Heart left ventricle (tissue), 16 donors: Measurements from ENCODE around the gene FAF1. TPM values are rescaled to one million over a fixed set of nuclear protein-coding genes. Genes with fewer than 3 reads are reported as not detected.

Experiments
- ATAC-seq, 4 donors: fragments of 200-7000 bp; cut with Tn5 transposase; one replicate each; pipeline ENCODE4 v1.9.1; 2020 to 2022; ENCODE audit warnings: moderate library complexity in 4 of 4, mild to moderate bottlenecking in 3 of 4, moderate number of reproducible peaks in 1 of 4
- DNase-seq, 5 donors: peaks; one replicate each; pipeline ENCODE4 v3.0.0-alpha.2; 2020
- H3K27ac ChIP-seq, 12 donors: fragments of 200-600 bp; sonication (generic) in 4 of 12; one replicate each; pipeline versions ENCODE4 v1.5.0 to v1.8.0; 2016 to 2022; ENCODE audit warnings: mild to moderate bottlenecking in 2 of 12
- H3K27me3 ChIP-seq, 9 donors: fragments of 200-600 bp; sonication (generic) in 2 of 9; one replicate each; pipeline versions ENCODE4 v1.5.1 to v1.8.0; 2016 to 2022; ENCODE audit warnings: mild to moderate bottlenecking in 3 of 9
- H3K36me3 ChIP-seq, 9 donors: fragments of 200-600 bp; sonication (generic) in 2 of 9; one replicate each; pipeline versions ENCODE4 v1.5.0 to v1.8.0; 2018 to 2022; ENCODE audit warnings: mild to moderate bottlenecking in 2 of 9
- H3K4me1 ChIP-seq, 12 donors: fragments of 200-600 bp; sonication (generic) in 4 of 12; one replicate each; pipeline versions ENCODE4 v1.5.0 to v1.8.0; 2016 to 2022; ENCODE audit warnings: mild to moderate bottlenecking in 3 of 12
- H3K4me3 ChIP-seq, 12 donors: fragments of 200-600 bp; sonication (generic) in 4 of 12; one replicate each; pipeline versions ENCODE4 v1.5.0 to v1.8.0; 2017 to 2022; ENCODE audit warnings: mild to moderate bottlenecking in 9 of 12, moderate library complexity in 4 of 12
- H3K9me3 ChIP-seq, 12 donors: fragments of 200-600 bp; sonication (generic) in 4 of 12; one replicate each; pipeline versions ENCODE4 v1.5.0 to v1.8.0; 2016 to 2022; ENCODE audit warnings: mild to moderate bottlenecking in 1 of 12
- CTCF ChIP-seq, 12 donors: fragments of 200-600 bp; sonication (generic) in 4 of 12; IDR thresholded peaks; one replicate each; pipeline versions ENCODE4 v1.5.0 to v1.8.0; 2018 to 2022; ENCODE audit warnings: antibody characterized with exemption in 12 of 12, mild to moderate bottlenecking in 5 of 12
- POLR2A ChIP-seq, 2 donors: fragments of 450-650 bp; IDR thresholded peaks; one replicate each; pipeline ENCODE4 v1.6.1; 2017; ENCODE audit warnings: antibody characterized with exemption in 2 of 2, mild to moderate bottlenecking in 2 of 2, moderate library complexity in 2 of 2
- WGBS, 4 donors: extraction: QIAGEN DNeasy Blood & Tissue Kit in 2 of 4; methylation state at CpG; one replicate each; pipeline versions ENCODE4 v1.1.5 to v1.1.7; 2013 to 2018; 5-methylcytosine and 5-hydroxymethylcytosine counted together
- intact Hi-C, 10 donors: fragments of 100-400 bp; cut with DNase I; formaldehyde crosslinking; loops; one replicate each; pipeline versions ENCODE4 v1.11.1 to v1.14.2; 2022
- polyA plus RNA-seq, 2 donors: library from polyadenylated mRNA; stranded (reverse); fragments of 200-250 nt; gene quantifications; one replicate each; pipeline ENCODE4 v1.2.3, GENCODE V29; 2013
- total RNA-seq, 9 donors: library from RNA; depleted of rRNA in 2 of 9; stranded (reverse); fragments of >200 nt in 2 of 9; fragmentation: NEBNext Ultra II Directional in 3 of 9; extraction: Animal tissue kit (Norgen Biotek cat#: 25700) in 3 of 9; gene quantifications; one replicate each; pipeline versions ENCODE4 v1.1.0 to v1.2.4, GENCODE V29; 2016 to 2023
- donor health status: ischemic (EF 13 %, LVEDD 7.1; RV severe dilation, severe dysfunction).
- donor health status: healthy with polysubstance abuse.
- donor health status: DM: no; HTN: yes; CAD: no.
- donor health status: DM: no; HTN: no; CAD: no.
- donor health status: ischemic (EF 25% LVEDD 6.9; RV normal size, moderate dysfunction).
- donor health status: ischemic (EF 25% LVEDD 5.7; RV mildly dilated, moderate dysfunction).
- donor health status: healthy.
- donor health status: DM: yes; HTN: yes; CAD: no.
- donor health status: ischemic (EF 35%, LVEDD 5.7; RV mildly dilated, moderate dysfunction).
- donor health status: nonischemic (EF 11% LVEDD 7.7; RV severe dilation, severe dysfunction).
- donor health status: DM: yes; HTN: yes; CAD: no.
- donor health status: PGD.
- donor health status: ischemic (EF 29% LVEDD 5.4; RV normal size, mild dysfunction).
- donor health status: nonischemic (EF 23%, LVEDD 6.1; RV moderate dilation, normal function).

FAF1 gene
- total and polyA plus RNA-seq, 11 donors, result 41.0 to 112 (median 81.3) TPM

DNA sequence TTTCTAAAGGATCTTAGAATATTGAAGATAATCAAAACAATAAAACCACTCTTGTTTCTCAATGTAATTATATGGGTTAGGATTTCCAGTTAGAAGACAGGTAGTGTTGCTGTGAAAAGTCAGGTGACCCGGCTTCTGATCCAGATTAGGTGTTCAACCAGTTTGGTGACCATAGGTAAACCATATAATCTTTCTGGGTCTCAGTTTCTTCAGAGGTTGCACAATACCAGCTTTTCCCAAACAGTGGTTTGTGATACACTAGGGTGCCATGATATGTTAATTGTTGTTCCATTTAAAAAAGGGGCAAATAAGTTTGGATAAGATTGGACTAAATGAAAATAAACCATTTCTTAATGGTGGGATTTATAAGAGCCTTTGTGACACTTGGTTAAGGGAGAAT, 472.3 kb downstream of the FAF1 start:
- WGBS, 4 donors, result 97 to 100% (median 97%) methylated on average over 1 of the region's 1 CpG
- no peak overlapping the region for H3K27ac ChIP-seq
- no peak overlapping the region for H3K4me3 ChIP-seq
- H3K9me3 ChIP-seq, result no peaks in the 10 kb centered on the region
- ATAC-seq, result no peak
- peaks cover 0 to 53% (median 25%) of the 10 kb centered on the region in 9 donors for H3K36me3 ChIP-seq
- DNase-seq, result no peak
- no peak for TF ChIP-seq POLR2A (IDR thresholded peaks at IDR 0.05)
- no peak for TF ChIP-seq CTCF (IDR thresholded peaks at IDR 0.05)
- intact Hi-C loops, result no loop called here
- no peaks in the 10 kb centered on the region for H3K27me3 ChIP-seq
- no peaks in the 10 kb centered on the region for H3K4me1 ChIP-seq

- intact Hi-C loops, result no loop called here
- H3K4me1 ChIP-seq, result no peaks in the 10 kb centered on the region
- ATAC-seq (no peak), DNase-seq (no peak)
- no peak overlapping the region for H3K4me3 ChIP-seq
- no peak overlapping the region for H3K27ac ChIP-seq
- no peak for TF ChIP-seq POLR2A (IDR thresholded peaks at IDR 0.05)
- no peak for TF ChIP-seq CTCF (IDR thresholded peaks at IDR 0.05)
- H3K36me3 ChIP-seq, result peaks cover 0 to 16% (median 0%) of the 10 kb centered on the region in 9 donors
- WGBS, 4 donors, result 88 to 95% (median 92%) methylated on average over 2 of the region's 2 CpGs
- no peaks in the 10 kb centered on the region for H3K9me3 ChIP-seq
- no peaks in the 10 kb centered on the region for H3K27me3 ChIP-seq
Measured at GRCh38 chr1:50481142-50481736, 478.8 kb downstream of the FAF1 start.

GRCh38 chr1:50476800-50477199, 483.3 kb downstream of the FAF1 start:
- no peak overlapping the region for H3K4me3 ChIP-seq
- no peak for DNase-seq
- no peak overlapping the region for H3K27ac ChIP-seq
- TF ChIP-seq POLR2A (IDR thresholded peaks at IDR 0.05), result no peak
- TF ChIP-seq CTCF (IDR thresholded peaks at IDR 0.05), result no peak
- H3K4me1 ChIP-seq, result no peaks in the 10 kb centered on the region
- 57 to 98% (median 94%) methylated on average over 1 of the region's 1 CpG for WGBS, 4 donors
- H3K36me3 ChIP-seq, result peaks cover 0 to 46% (median 24%) of the 10 kb centered on the region in 9 donors
- no peak for ATAC-seq
- no peaks in the 10 kb centered on the region for H3K27me3 ChIP-seq
- intact Hi-C loops, result no loop called here
- H3K9me3 ChIP-seq, result no peaks in the 10 kb centered on the region

GRCh38 chr1:50474859-50475809, 484.9 kb downstream of the FAF1 start:
- Histone ChIP-seq H3K36me3 (peaks cover 0 to 44% (median 24%) of the 10 kb centered on the region in 9 donors), H3K9me3 (no peaks in the 10 kb centered on the region), H3K4me1 (no peaks in the 10 kb centered on the region), H3K27ac (no peak overlapping the region), H3K27me3 (no peaks in the 10 kb centered on the region), H3K4me3 (no peak overlapping the region)
- no peak for ATAC-seq
- WGBS, 4 donors, result 90 to 96% (median 93%) methylated on average over 7 of the region's 7 CpGs
- TF ChIP-seq POLR2A (IDR thresholded peaks at IDR 0.05) (no peak), CTCF (IDR thresholded peaks at IDR 0.05) (no peak)
- no peak for DNase-seq
- intact Hi-C loops, result no loop called here
